LNCaP clone FGC (cell line): Measurements from ENCODE around the gene MRAP.

Experiments used
- DNase-seq: peaks from one replicate; pipeline ENCODE4 v3.0.0-alpha.2; 2011; ENCODE audit warnings: low read depth
- H3K4me3 ChIP-seq: 2 replicates; pipeline ENCODE4 v1.5.1; 2011; ENCODE audit warnings: mild to moderate bottlenecking, low read depth, low read length, control low read depth
- TF ChIP-seq, protein P1 (sequence below): IDR thresholded peaks from 2 replicates; pipeline ENCODE4 v1.5.1; 2012; ENCODE audit warnings: mild to moderate bottlenecking; ENCODE audit not compliant: control insufficient read depth, insufficient read depth; ENCODE audit errors: extremely low read depth

The MRAP gene

DNA sequence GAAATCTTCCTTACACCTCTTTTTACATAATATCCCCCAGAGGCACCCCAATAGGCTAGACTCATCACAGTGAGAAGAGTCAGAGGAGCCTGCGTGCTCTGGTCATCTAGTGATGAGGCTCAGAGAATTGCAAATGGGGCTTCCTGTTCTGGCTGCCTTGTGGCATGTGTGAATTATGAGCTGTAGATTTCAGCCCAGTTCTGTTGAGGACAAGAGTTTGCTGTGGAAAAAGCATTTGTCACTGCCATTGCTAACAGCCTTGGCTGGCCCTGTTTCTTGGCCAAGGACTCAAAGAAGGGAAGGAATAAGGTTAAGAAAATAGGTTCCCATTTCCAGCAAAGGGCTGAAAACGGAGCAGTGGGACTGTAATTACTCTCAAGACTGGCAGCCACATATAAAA is 30.7 kb downstream of the MRAP start:
- H3K4me3 ChIP-seq, result no peak overlapping the region
- TF ChIP-seq, protein P1, sequence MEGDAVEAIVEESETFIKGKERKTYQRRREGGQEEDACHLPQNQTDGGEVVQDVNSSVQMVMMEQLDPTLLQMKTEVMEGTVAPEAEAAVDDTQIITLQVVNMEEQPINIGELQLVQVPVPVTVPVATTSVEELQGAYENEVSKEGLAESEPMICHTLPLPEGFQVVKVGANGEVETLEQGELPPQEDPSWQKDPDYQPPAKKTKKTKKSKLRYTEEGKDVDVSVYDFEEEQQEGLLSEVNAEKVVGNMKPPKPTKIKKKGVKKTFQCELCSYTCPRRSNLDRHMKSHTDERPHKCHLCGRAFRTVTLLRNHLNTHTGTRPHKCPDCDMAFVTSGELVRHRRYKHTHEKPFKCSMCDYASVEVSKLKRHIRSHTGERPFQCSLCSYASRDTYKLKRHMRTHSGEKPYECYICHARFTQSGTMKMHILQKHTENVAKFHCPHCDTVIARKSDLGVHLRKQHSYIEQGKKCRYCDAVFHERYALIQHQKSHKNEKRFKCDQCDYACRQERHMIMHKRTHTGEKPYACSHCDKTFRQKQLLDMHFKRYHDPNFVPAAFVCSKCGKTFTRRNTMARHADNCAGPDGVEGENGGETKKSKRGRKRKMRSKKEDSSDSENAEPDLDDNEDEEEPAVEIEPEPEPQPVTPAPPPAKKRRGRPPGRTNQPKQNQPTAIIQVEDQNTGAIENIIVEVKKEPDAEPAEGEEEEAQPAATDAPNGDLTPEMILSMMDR, result no peak
- no peak for DNase-seq

DNA sequence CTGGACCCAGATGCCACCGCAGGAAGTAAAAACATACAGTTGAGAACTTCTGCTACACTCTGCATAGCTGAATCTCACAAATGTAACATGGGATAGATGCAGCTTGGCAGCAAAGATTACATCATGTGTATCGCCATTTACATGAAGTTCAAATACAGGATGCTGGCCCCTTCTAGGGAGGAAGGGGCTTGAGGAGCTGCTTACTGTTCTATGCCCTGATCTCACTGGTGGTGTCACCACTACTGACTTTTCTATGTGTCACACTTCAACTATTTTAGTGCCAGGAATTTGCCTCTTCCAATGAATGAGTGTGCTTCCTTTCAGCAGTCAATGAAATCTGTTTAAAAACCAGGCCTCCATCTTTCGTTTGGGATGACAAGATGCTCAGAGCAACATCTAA is 31.1 kb downstream of the MRAP start:
- TF ChIP-seq, protein P1, result no peak
- no peak overlapping the region for H3K4me3 ChIP-seq
- no peak for DNase-seq

DNA sequence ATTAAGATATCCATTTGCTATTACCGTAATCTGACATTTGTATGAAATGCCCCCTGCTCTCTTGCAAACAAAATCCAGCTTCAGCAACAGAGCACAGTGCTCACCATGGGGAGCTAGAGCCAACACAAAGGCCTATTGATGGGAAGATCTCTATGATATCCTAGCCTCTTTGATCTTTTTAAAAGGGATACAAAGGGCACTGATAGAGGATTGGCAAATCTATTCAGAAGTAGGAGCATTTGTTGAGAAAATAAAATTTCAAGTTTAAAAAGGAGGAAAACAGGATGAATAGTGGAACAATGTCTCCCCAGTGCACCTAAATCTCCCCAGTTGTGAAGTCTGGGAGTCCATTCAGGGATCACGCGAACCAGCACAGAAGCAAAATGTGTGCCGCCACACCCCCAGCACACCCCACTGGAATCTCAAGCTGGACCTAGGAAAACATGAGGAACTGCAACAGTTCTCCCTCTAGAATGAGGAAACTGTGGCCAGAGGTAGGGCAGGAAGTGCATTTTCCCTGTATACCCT is 32.2 kb downstream of the MRAP start:
- no peak overlapping the region for H3K4me3 ChIP-seq
- DNase-seq, result no peak
- TF ChIP-seq, protein P1, result no peak

DNA sequence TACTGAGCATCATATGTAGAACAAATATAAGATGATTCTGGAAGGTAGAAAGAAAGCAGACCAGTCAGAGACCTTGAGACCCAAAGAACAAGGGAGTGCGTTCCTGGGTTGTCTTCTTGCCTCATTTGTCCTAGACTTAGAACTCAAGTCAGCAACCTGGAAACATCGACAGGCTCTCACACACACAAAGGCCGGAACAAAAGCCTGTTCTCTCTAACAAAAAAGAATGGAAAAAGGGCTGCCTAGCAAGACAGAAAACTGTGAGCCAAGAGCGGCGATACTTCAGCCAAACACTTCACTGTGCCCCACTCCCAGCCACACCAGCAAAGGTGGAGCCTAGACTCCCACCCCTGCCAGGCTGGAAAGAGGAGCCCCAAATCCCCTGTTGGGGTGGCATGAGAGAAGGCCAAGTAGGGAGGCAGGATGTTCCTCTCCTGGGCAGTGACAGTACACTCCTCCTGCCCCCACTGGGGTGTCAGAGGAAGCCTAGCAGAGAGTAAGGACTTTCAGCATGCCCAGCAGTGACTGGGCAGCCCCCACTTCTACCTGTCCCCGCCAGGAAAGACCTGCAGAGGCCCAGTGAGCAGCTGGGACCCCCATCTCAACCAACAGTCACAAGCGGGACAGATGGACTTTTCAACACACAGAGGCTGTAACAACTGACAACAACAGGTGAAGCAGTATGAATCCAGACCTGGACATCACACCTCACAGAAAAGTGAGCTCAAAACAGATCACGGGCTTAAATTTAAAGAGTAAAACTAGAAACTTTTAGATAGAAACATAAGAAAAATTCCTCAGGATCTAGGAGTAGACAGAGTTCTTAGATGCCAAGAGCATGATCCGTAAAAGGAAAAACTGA is 33.0 kb downstream of the MRAP start:
- H3K4me3 ChIP-seq, result no peak overlapping the region
- TF ChIP-seq, protein P1, result no peak
- DNase-seq, result no peak

DNA sequence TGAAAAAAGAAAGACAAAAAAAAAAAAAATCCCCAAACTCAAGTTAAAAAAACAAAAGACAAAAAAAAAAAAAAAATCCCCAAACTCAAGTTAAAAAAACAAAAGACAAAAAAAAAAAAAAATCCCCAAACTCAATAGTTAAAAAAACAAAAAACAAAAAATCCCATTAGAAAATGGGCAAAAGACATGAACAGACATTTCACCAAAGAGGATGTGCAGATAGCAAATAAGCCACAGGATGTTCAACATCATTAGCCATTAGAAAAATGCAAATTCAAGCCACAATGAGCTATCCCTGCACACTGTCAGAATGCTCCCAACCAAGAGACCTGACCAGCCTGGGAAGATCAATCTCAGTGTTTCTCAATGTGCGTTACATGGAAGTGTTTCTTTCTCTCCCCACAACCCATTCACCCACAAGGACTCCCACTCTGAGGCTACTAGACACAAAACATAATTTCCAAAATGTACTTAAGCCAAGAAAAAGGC is 33.9 kb downstream of the MRAP start:
- no peak overlapping the region for H3K4me3 ChIP-seq
- TF ChIP-seq, protein P1, result no peak
- no peak for DNase-seq

DNA sequence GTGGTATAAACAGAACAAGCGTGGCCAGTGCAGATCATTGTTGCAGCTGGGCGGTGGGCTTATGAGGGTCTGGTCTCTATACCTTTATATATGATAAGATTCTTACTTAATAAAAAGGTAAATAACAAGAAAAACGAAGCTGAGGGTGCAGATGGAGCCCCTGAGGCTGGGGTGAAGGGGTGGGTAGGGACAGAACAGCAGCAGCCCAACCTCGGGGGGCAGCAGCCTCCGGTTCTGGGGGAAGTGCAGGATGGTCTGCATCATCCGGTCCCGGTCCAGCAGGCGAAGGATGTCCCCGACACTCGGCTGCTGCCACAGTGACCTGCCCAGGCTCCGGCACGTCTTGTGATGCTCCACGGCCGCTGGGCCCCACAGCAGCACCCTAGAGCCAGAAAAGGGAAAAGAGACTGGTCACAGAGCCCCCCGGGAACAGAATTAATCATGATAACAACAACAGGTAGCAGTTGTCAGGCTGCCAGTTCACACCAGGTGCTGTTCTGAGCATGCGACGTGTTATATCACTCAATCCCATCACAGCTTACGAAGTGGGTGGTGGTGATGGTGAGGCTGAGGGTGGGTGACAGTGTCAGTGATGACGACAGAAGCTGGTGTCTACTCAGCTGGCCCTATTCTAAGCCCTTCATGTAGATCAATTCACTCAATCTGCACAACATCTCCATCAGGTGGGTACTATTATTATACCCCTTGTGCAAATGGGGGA is 35.5 kb downstream of the MRAP start:
- TF ChIP-seq, protein P1, result no peak
- DNase-seq, result no peak
- H3K4me3 ChIP-seq, result no peak overlapping the region
